Measurements from ENCODE around the gene KCNIP3.

The KCNIP3 gene

GRCh38 chr2:95279435-95280035 is 17.6 kb upstream of the KCNIP3 start:
- DNase-seq (no peak), ATAC-seq (ENCODE audit: insufficient read depth, low read depth) (no peak)
- TF ChIP-seq CTCF (IDR thresholded peaks at IDR 0.05; ENCODE audit: borderline replicate concordance, extremely low read depth, low read length, poor library complexity, severe bottlenecking) (no peak), EZH2 (IDR thresholded peaks at IDR 0.05; ENCODE audit: borderline replicate concordance, low read depth, low read length, severe bottlenecking) (no peak)
- Histone ChIP-seq H3K9ac (ENCODE audit: low read depth, low read length) (no peak overlapping the region), H3K9me3 (ENCODE audit: insufficient read depth, low read length, severe bottlenecking) (no peaks in the 10 kb centered on the region), H3K27ac (ENCODE audit: low read length) (no peak overlapping the region), H3K4me1 (ENCODE audit: insufficient read depth, low read length) (no peaks in the 10 kb centered on the region), H3K4me2 (ENCODE audit: insufficient read depth, low read length) (no peak overlapping the region), H3K27me3 (ENCODE audit: insufficient read depth, low read length, poor library complexity) (no peaks in the 10 kb centered on the region), H4K20me1 (ENCODE audit: insufficient read depth, low read length) (peaks cover 3% of the 10 kb centered on the region; the same call in 1 of the 2 replicates), H3K4me3 (ENCODE audit: low read depth in 1 of 2, low read length in 2 of 2) (no peak overlapping the region), H3K36me3 (ENCODE audit: insufficient read depth, low read length) (no peaks in the 10 kb centered on the region), H3K79me2 (ENCODE audit: insufficient read depth, low read length) (no peaks in the 10 kb centered on the region), H2AFZ (ENCODE audit: low read depth, low read length) (no peak overlapping the region)

GRCh38 chr2:95281071-95281470 is 16.1 kb upstream of the KCNIP3 start:
- H3K9ac ChIP-seq (ENCODE audit: low read depth, low read length): no peak overlapping the region
- H3K4me1 ChIP-seq (ENCODE audit: insufficient read depth, low read length): no peaks in the 10 kb centered on the region
- no peak overlapping the region for H3K4me3 ChIP-seq (ENCODE audit: low read depth in 1 of 2, low read length in 2 of 2)
- no peak overlapping the region for H2AFZ ChIP-seq (ENCODE audit: low read depth, low read length)
- H3K27ac ChIP-seq (ENCODE audit: low read length): no peak overlapping the region
- H3K27me3 ChIP-seq (ENCODE audit: insufficient read depth, low read length, poor library complexity): no peaks in the 10 kb centered on the region
- H4K20me1 ChIP-seq (ENCODE audit: insufficient read depth, low read length): peaks cover 3% of the 10 kb centered on the region; the same call in 1 of the 2 replicates
- ATAC-seq (ENCODE audit: insufficient read depth, low read depth) (no peak), DNase-seq (no peak)
- no peak overlapping the region for H3K4me2 ChIP-seq (ENCODE audit: insufficient read depth, low read length)
- H3K79me2 ChIP-seq (ENCODE audit: insufficient read depth, low read length): no peaks in the 10 kb centered on the region
- no peaks in the 10 kb centered on the region for H3K36me3 ChIP-seq (ENCODE audit: insufficient read depth, low read length)
- TF ChIP-seq CTCF (IDR thresholded peaks at IDR 0.05; ENCODE audit: borderline replicate concordance, extremely low read depth, low read length, poor library complexity, severe bottlenecking) (no peak), EZH2 (IDR thresholded peaks at IDR 0.05; ENCODE audit: borderline replicate concordance, low read depth, low read length, severe bottlenecking) (no peak)
- no peaks in the 10 kb centered on the region for H3K9me3 ChIP-seq (ENCODE audit: insufficient read depth, low read length, severe bottlenecking)

GRCh38 chr2:95281786-95282185 is 15.4 kb upstream of the KCNIP3 start:
- Histone ChIP-seq H2AFZ (ENCODE audit: low read depth, low read length) (no peak overlapping the region), H3K4me3 (ENCODE audit: low read depth in 1 of 2, low read length in 2 of 2) (no peak overlapping the region), H4K20me1 (ENCODE audit: insufficient read depth, low read length) (peaks cover 3% of the 10 kb centered on the region; the same call in 1 of the 2 replicates), H3K27me3 (ENCODE audit: insufficient read depth, low read length, poor library complexity) (no peaks in the 10 kb centered on the region), H3K27ac (ENCODE audit: low read length) (no peak overlapping the region), H3K4me1 (ENCODE audit: insufficient read depth, low read length) (no peaks in the 10 kb centered on the region), H3K36me3 (ENCODE audit: insufficient read depth, low read length) (no peaks in the 10 kb centered on the region), H3K4me2 (ENCODE audit: insufficient read depth, low read length) (no peak overlapping the region), H3K9ac (ENCODE audit: low read depth, low read length) (no peak overlapping the region), H3K9me3 (ENCODE audit: insufficient read depth, low read length, severe bottlenecking) (no peaks in the 10 kb centered on the region), H3K79me2 (ENCODE audit: insufficient read depth, low read length) (no peaks in the 10 kb centered on the region)
- ATAC-seq (ENCODE audit: insufficient read depth, low read depth): no peak
- TF ChIP-seq CTCF (IDR thresholded peaks at IDR 0.05; ENCODE audit: borderline replicate concordance, extremely low read depth, low read length, poor library complexity, severe bottlenecking) (no peak), EZH2 (IDR thresholded peaks at IDR 0.05; ENCODE audit: borderline replicate concordance, low read depth, low read length, severe bottlenecking) (no peak)
- no peak for DNase-seq
